Aorta (tissue), 5 donors: ENCODE measurements around the gene PRM2. TPM values are rescaled to one million over a fixed set of nuclear protein-coding genes. Genes with fewer than 3 reads are reported as not detected.

Experiments used
- ATAC-seq: fragments of 200-7000 bp; cut with Tn5 transposase; one replicate; pipeline ENCODE4 v1.9.1; 2022; ENCODE audit warnings: moderate library complexity; ENCODE audit not compliant: low FRiP score
- DNase-seq, 2 donors: peaks; one replicate each; pipeline ENCODE4 v3.0.0-alpha.2; 2020
- H3K27ac ChIP-seq, 2 donors: one replicate each; pipeline ENCODE4 v1.5.1; 2013; ENCODE audit warnings: low read length in 2 of 2, mild to moderate bottlenecking in 2 of 2, moderate library complexity in 2 of 2, control low read depth in 1 of 2, inconsistent platforms in 1 of 2, low read depth in 1 of 2
- H3K27me3 ChIP-seq, 2 donors: one replicate each; pipeline ENCODE4 v1.6.1; 2013; ENCODE audit warnings: control low read depth in 1 of 2, low read length in 1 of 2, mild to moderate bottlenecking in 1 of 2, moderate library complexity in 1 of 2; ENCODE audit not compliant: insufficient read depth in 2 of 2, control insufficient read depth in 1 of 2
- H3K36me3 ChIP-seq, 2 donors: one replicate each; pipeline ENCODE4 v1.6.1; 2013; ENCODE audit warnings: control low read depth in 1 of 2, low read length in 1 of 2, mild to moderate bottlenecking in 1 of 2; ENCODE audit not compliant: insufficient read depth in 2 of 2, control insufficient read depth in 1 of 2
- H3K4me1 ChIP-seq, 2 donors: one replicate each; pipeline ENCODE4 v1.6.1; 2013; ENCODE audit warnings: low read length in 2 of 2, control low read depth in 1 of 2, mild to moderate bottlenecking in 1 of 2, moderate library complexity in 1 of 2; ENCODE audit not compliant: insufficient read depth in 2 of 2, control insufficient read depth in 1 of 2
- H3K4me3 ChIP-seq, 2 donors: one replicate each; pipeline ENCODE4 v1.5.1; 2013; ENCODE audit warnings: low read length in 2 of 2, control low read depth in 1 of 2, mild to moderate bottlenecking in 1 of 2
- H3K9me3 ChIP-seq: one replicate; pipeline ENCODE4 v1.6.1; 2013; ENCODE audit warnings: mild to moderate bottlenecking, low read length; ENCODE audit not compliant: control insufficient read depth
- WGBS, 2 donors: extraction: QIAGEN DNeasy Blood & Tissue Kit; methylation state at CpG; one replicate each; pipeline ENCODE4 v1.1.7; 2013; 5-methylcytosine and 5-hydroxymethylcytosine counted together
- intact Hi-C, 2 donors: fragments of 100-400 bp; cut with DNase I; formaldehyde crosslinking; loops; one replicate each; pipeline versions ENCODE4 v1.14.2 to v1.15.0; 2022
- microRNA-seq, 2 donors: library from miRNA; unstranded; fragments of <30 nt; microRNA quantifications; one replicate each; pipeline ENCODE4 v1.2.0, GENCODE V29; 2020
- polyA plus RNA-seq, 2 donors: library from polyadenylated mRNA; stranded (reverse); fragments of 200-250 nt; gene quantifications; one replicate each; pipeline ENCODE4 v1.2.3, GENCODE V29; 2013
- total RNA-seq, 2 donors: library from RNA; stranded (reverse); fragmentation: NEBNext Ultra II Directional; extraction: Animal tissue kit (Norgen Biotek cat#: 25700); gene quantifications; one replicate each; pipeline ENCODE4 v1.2.1, GENCODE V29; 2021
- donor health status: healthy with polysubstance abuse.
- donor health status: Bipolar disorder and iron deficiency.
- donor health status: DM: no; HTN: no; CAD: no.
- donor health status: DM: no; HTN: no; CAD: no.
- donor health status: DM: yes; HTN: yes; CAD: no.

The PRM2 gene
- total and polyA plus RNA-seq, 4 donors, result not detected

- intact Hi-C loops, result no loop called here
- no peaks in the 10 kb centered on the region for H3K27me3 ChIP-seq
- H3K27ac ChIP-seq, result no peak overlapping the region
- no peaks in the 10 kb centered on the region for H3K9me3 ChIP-seq
- WGBS, 2 donors, result 71 to 80% methylated on average over 18 of the region's 18 CpGs
- DNase-seq (no peak), ATAC-seq (no peak)
- H3K4me1 ChIP-seq, result no peaks in the 10 kb centered on the region
- H3K4me3 ChIP-seq, result no peak overlapping the region
- no peaks in the 10 kb centered on the region for H3K36me3 ChIP-seq
These were observed 50.4 kb downstream of the PRM2 start for GRCh38 chr16:11225677-11226549.

Small RNAs within 50 kb of the gene (microRNA-seq; reads per million reads assigned to microRNA genes)
- gene MIR548H2, result 0 reads per million in 2 donors

Other genes with a start within 250 kb of the PRM2 start
- gene SOCS1, start 20.3 kb downstream of the PRM2 start, total RNA-seq, result 1 to 10 TPM; 4.3 to 6.4 TPM
- 1 to 10 TPM; 1.5 to 2.6 TPM for gene SOCS1, start 20.3 kb downstream of the PRM2 start, polyA plus RNA-seq
- not detected for gene TNP2, start 7.2 kb downstream of the PRM2 start, total RNA-seq
- not detected for gene TNP2, start 7.2 kb downstream of the PRM2 start, polyA plus RNA-seq
- gene PRM3, start 2.9 kb downstream of the PRM2 start, total RNA-seq, result not detected
- gene PRM3, start 2.9 kb downstream of the PRM2 start, polyA plus RNA-seq, result not detected
- gene PRM1, start 4.8 kb upstream of the PRM2 start, total RNA-seq, result not detected
- gene PRM1, start 4.8 kb upstream of the PRM2 start, polyA plus RNA-seq, result not detected
- gene RMI2, start 69.0 kb upstream of the PRM2 start, total RNA-seq, result 1 to 10 TPM in 1 of 2 donors, under 1 TPM in 1; 0.81 to 1.7 TPM
- gene RMI2, start 69.0 kb upstream of the PRM2 start, polyA plus RNA-seq, result under 1 TPM in 1 of 2 donors, not detected in 1; 0.61 TPM